ENCODE data around the gene KAT6B. TPM values are rescaled to one million over a fixed set of nuclear protein-coding genes. Genes with fewer than 3 reads are reported as not detected.

The KAT6B gene
- total RNA-seq, 2 experiments from 2014 or later = 22.8 to 24.8 TPM

- no peak for TF ChIP-seq CTCF (IDR thresholded peaks at IDR 0.05)
- Mint-ChIP-seq H3K9me3 (no peaks in the 10 kb centered on the region), H3K4me1 (ENCODE audit: low read depth) (peaks cover 23% of the 10 kb centered on the region), H3K4me3 (no peak overlapping the region), H3K36me3 (ENCODE audit: low read depth) (peaks cover 23% of the 10 kb centered on the region), H3K27ac (no peak overlapping the region), H3K27me3 (no peaks in the 10 kb centered on the region)
- ChIA-PET POLR2A (no interaction called here), CTCF (interaction anchor here (0.6 to 3.2 kb wide), 27 partner anchors 11 to 776 kb away, joined by 3 to 16 read pairs (median 3); no protein-coding TSS in a partner anchor)
- ATAC-seq (no peak), DNase-seq (no peak)
- intact Hi-C loops (cut with micrococcal nuclease) = loop anchor here (5.0 kb wide), 1 partner anchor 82 kb away; no protein-coding TSS in a partner anchor
Observed at GRCh38 chr10:75020168-75020567, 193.8 kb downstream of the KAT6B start.

- ATAC-seq (no peak), DNase-seq (no peak)
- H3K27me3 Mint-ChIP-seq = no peaks in the 10 kb centered on the region
- no peak for TF ChIP-seq CTCF (IDR thresholded peaks at IDR 0.05)
- peaks cover 18% of the 10 kb centered on the region for H3K4me1 Mint-ChIP-seq (ENCODE audit: low read depth)
- no peak overlapping the region for H3K4me3 Mint-ChIP-seq
- intact Hi-C loops (cut with micrococcal nuclease) = loop anchor here (5.0 kb wide), 1 partner anchor 81 kb away; no protein-coding TSS in a partner anchor
- CTCF ChIA-PET = interaction anchor here (0.8 to 3.2 kb wide), 27 partner anchors 9 to 780 kb away, joined by 3 to 16 read pairs (median 4); no protein-coding TSS in a partner anchor
- peaks cover 20% of the 10 kb centered on the region for H3K36me3 Mint-ChIP-seq (ENCODE audit: low read depth)
- no peak overlapping the region for H3K27ac Mint-ChIP-seq
- POLR2A ChIA-PET = no interaction called here
- no peaks in the 10 kb centered on the region for H3K9me3 Mint-ChIP-seq
Observed at GRCh38 chr10:75021379-75022249, 195.2 kb downstream of the KAT6B start.

- intact Hi-C loops (cut with micrococcal nuclease) = loop anchor here (5.0 kb wide), 1 partner anchor 79 kb away; no protein-coding TSS in a partner anchor
- H3K4me3 Mint-ChIP-seq = no peak overlapping the region
- H3K4me1 Mint-ChIP-seq (ENCODE audit: low read depth) = peaks cover 18% of the 10 kb centered on the region
- H3K27me3 Mint-ChIP-seq = no peaks in the 10 kb centered on the region
- peaks cover 23% of the 10 kb centered on the region for H3K36me3 Mint-ChIP-seq (ENCODE audit: low read depth)
- ChIA-PET CTCF (interaction anchor here (1.1 to 1.6 kb wide), 3 partner anchors 75 to 376 kb away, joined by 3 to 5 read pairs (median 5); no protein-coding TSS in a partner anchor), POLR2A (no interaction called here)
- H3K9me3 Mint-ChIP-seq = no peaks in the 10 kb centered on the region
- no peak for TF ChIP-seq CTCF (IDR thresholded peaks at IDR 0.05)
- ATAC-seq (no peak), DNase-seq (no peak)
- no peak overlapping the region for H3K27ac Mint-ChIP-seq
Observed at GRCh38 chr10:75023074-75023473, 196.7 kb downstream of the KAT6B start.

- intact Hi-C loops (cut with micrococcal nuclease) = loop anchor here (5.0 kb wide), 1 partner anchor 77 kb away; no protein-coding TSS in a partner anchor
- Mint-ChIP-seq H3K4me3 (no peak overlapping the region), H3K36me3 (ENCODE audit: low read depth) (peaks cover 39% of the 10 kb centered on the region), H3K9me3 (no peaks in the 10 kb centered on the region), H3K27ac (no peak overlapping the region), H3K4me1 (ENCODE audit: low read depth) (peaks cover 12% of the 10 kb centered on the region), H3K27me3 (no peaks in the 10 kb centered on the region)
- no peak for TF ChIP-seq CTCF (IDR thresholded peaks at IDR 0.05)
- ChIA-PET CTCF (interaction anchor here (1.0 kb wide), 1 partner anchor 9 kb away, joined by 3 read pairs; no protein-coding TSS in a partner anchor), POLR2A (no interaction called here)
- no peak for DNase-seq
- no peak for ATAC-seq
Observed at GRCh38 chr10:75024971-75025523, 198.6 kb downstream of the KAT6B start.

Measured in activated CD8-positive, alpha-beta T cell treated with anti-CD3 and anti-CD28 coated beads for 36 hours (primary cell).